LNCaP clone FGC (cell line): ENCODE results near the gene DNAAF1.
A peak's percentile ranks its signal among the peaks of the same experiment; 100 is the strongest.

Source experiments
- DNase-seq: peaks from one replicate; pipeline ENCODE4 v3.0.0-alpha.2; 2011; ENCODE audit warnings: low read depth
- H3K4me3 ChIP-seq: 2 replicates; pipeline ENCODE4 v1.5.1; 2011; ENCODE audit warnings: mild to moderate bottlenecking, low read depth, low read length, control low read depth
- TF ChIP-seq, protein P1 (sequence below): IDR thresholded peaks from 2 replicates; pipeline ENCODE4 v1.5.1; 2012; ENCODE audit warnings: mild to moderate bottlenecking; ENCODE audit not compliant: control insufficient read depth, insufficient read depth; ENCODE audit errors: extremely low read depth

Gene DNAAF1

GRCh38 chr16:84138500-84138823 lies 6.6 kb upstream of the DNAAF1 start:
- TF ChIP-seq, protein P1, sequence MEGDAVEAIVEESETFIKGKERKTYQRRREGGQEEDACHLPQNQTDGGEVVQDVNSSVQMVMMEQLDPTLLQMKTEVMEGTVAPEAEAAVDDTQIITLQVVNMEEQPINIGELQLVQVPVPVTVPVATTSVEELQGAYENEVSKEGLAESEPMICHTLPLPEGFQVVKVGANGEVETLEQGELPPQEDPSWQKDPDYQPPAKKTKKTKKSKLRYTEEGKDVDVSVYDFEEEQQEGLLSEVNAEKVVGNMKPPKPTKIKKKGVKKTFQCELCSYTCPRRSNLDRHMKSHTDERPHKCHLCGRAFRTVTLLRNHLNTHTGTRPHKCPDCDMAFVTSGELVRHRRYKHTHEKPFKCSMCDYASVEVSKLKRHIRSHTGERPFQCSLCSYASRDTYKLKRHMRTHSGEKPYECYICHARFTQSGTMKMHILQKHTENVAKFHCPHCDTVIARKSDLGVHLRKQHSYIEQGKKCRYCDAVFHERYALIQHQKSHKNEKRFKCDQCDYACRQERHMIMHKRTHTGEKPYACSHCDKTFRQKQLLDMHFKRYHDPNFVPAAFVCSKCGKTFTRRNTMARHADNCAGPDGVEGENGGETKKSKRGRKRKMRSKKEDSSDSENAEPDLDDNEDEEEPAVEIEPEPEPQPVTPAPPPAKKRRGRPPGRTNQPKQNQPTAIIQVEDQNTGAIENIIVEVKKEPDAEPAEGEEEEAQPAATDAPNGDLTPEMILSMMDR, result no peak
- DNase-seq, result no peak

DNA sequence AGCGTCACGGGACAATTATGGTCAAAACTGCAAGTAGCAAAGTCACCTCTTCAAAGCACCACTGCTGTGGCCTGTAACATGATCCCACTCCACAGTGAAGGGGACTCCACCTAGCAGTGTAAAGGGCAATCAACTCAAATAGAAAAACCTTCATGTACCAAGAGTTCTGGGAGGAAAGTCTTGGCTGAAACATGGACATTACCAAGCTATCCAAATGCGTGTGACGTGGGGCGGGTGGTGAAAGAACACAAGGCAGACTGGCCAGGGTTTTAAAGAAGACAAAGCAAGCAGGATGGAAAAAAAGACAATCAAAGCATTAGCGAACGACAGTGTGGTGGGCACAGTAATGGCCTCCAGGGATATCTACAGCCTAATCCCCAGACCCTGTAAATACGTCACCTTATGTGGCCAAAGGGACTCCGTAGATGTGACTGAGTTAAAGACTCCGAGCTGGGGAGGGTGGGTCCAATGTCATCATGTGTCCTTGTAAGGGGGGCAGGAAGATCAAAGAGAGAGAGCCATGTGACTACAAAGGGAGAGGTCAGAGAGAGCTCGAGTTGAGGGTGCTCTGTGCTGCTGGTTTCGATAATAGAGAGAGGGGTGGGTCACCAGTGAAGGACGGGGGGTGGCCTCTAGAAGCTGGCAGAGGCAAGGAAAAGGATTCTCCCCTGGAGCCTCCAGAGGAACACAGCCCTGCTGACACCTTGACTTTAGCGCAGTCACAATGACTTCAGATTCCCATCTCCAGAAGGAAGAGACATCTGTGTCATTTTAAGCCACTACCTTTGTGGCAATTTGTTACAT lies 6.1 kb upstream of the DNAAF1 start:
- no peak overlapping the region for H3K4me3 ChIP-seq
- TF ChIP-seq, protein P1, result no peak
- no peak for DNase-seq

More at GRCh38 chr16:84138500-84138823, 6.6 kb upstream of the DNAAF1 start:
- H3K4me3 ChIP-seq, result no peak overlapping the region

DNA sequence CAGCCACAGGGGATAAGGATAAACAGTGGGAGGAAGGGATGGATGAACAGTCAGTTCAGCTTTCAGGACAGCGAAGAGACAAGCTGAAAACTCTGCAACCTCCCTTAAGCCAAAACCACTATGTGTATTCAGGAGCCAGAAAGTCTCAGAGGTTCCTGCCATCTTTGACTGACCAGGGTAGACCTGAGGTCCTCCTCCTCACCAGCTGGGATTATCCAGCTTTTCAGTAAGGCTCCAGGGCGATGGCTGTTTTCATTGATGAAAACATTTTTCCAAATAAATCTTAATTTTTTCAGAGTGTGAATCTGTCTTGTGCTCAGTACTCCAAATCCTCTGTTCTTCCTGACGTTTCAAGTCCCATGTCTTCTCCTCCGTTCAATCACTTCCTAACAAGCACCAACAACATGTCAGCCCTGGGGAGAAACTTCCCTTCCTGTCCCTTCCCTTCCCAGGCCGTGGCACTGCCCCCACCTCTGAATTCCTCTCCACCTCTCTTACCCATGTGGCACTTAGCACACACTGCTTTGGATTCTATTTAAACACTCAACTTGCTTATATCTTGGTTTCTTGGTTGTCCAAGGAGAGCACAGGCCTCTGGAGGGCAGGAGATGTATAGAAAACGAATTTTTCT lies 5.4 kb upstream of the DNAAF1 start:
- TF ChIP-seq, protein P1, result no peak
- no peak for DNase-seq
- no peak overlapping the region for H3K4me3 ChIP-seq

DNA sequence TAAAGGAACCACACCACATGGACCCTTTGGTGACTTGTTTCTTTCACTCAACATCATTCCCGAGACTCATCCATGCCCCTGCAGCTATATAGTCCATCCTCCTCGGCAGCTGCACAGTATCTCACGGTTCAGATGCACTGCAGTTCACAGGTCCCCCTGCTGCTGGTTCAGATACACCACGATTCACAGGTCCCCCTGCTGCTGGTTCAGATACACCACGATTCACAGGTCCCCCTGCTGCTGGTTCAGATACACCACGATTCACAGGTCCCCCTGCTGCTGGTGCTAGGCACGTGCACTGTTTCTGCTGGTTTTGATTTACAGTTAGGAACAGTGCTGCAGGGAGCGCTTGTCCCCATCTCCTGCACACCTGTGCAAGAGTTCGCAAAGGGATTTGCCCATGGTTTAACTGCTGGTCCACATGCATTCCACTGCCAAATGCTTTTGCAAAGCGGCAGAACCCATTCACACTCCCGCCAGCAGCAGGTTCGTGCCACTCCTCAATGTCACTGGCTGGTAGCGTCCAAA lies 3.9 kb upstream of the DNAAF1 start:
- H3K4me3 ChIP-seq, result no peak overlapping the region
- no peak for DNase-seq
- TF ChIP-seq, protein P1, result no peak

- no peak for DNase-seq
- no peak overlapping the region for H3K4me3 ChIP-seq
- TF ChIP-seq, protein P1, result no peak
Observed at GRCh38 chr16:84143081-84143480, 2.0 kb upstream of the DNAAF1 start.

GRCh38 chr16:84143784-84144199 lies 1.3 kb upstream of the DNAAF1 start:
- TF ChIP-seq, protein P1, result no peak
- peak overlapping the region; percentile 84 for H3K4me3 ChIP-seq
- no peak for DNase-seq
